ENCODE results near the gene BRMS1.
A peak's percentile ranks its signal among the peaks of the same experiment; 100 is the strongest.
"Not testable (repeated sequence)": the region's sequence is repeated elsewhere in the genome, so short reads cannot be mapped to it uniquely, and the experiment has no call there.

The BRMS1 gene

DNA sequence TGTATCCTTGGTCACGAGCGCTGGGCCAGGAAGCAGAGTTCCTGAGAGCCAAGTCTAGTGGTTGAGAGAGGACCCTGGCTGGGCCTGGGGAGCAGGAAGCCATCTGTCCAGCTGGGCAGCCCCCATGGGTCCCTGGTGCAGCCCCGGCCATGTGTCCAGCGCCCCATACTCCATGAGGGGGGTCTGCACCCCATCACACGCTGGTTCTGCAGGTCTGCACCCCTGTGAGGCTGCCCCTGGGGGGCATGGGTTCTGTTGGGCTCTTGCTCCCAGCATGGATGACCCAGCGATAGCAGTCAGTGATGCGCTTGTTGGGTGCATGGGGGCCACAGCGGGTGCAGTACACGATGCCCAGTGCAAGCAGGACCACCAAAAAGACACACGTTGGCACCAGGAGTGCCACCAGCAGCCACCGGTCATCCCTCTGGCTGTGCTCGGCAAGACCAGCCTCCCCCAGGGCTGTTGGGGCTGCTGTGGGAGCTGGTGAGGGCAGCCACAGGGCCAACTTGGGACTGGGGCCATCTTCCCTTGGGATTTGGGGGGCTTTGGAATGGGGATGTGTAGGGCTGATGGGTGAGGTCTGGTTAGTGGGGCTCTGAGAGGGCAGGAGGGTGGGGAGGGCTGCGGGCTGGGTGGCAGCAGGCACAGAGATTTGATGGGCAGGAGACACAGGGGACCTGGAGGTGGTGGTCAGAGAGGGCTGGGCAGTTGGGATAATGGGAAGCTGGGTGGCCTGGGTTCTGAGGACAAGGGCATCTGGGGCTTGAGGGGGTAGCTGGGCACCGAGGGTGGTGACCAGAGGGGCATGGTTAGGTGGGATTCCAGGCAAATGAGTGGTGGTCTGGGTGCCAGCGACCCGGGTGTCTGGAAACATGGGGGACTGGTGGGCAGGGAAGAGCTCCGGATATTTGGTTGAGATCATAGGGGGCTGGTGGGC lies 30.1 kb downstream of the BRMS1 start:
- peak overlapping the region; percentile 17 for H3K9ac ChIP-seq (ENCODE audit: low read length)
- no peaks in the 10 kb centered on the region for H3K36me3 ChIP-seq (ENCODE audit: control insufficient read depth, insufficient read depth, low read length)
- peaks cover 10% of the 10 kb centered on the region for H3K4me1 ChIP-seq (ENCODE audit: control insufficient read depth, insufficient read depth, low read length)
- peaks cover 3% of the 10 kb centered on the region for H3K27me3 ChIP-seq (ENCODE audit: control insufficient read depth, insufficient read depth, low read length)
- no peak overlapping the region for H3K4me3 ChIP-seq (ENCODE audit: low read length)
- H3K9me3 ChIP-seq (ENCODE audit: control insufficient read depth, low read length), result no peaks in the 10 kb centered on the region

GRCh38 chr11:66314186-66314501 lies 30.8 kb downstream of the BRMS1 start:
- H3K9me3 ChIP-seq (ENCODE audit: control insufficient read depth, low read length), result no peaks in the 10 kb centered on the region
- peaks cover 3% of the 10 kb centered on the region for H3K27me3 ChIP-seq (ENCODE audit: control insufficient read depth, insufficient read depth, low read length)
- H3K4me1 ChIP-seq (ENCODE audit: control insufficient read depth, insufficient read depth, low read length), result peaks cover 10% of the 10 kb centered on the region
- no peaks in the 10 kb centered on the region for H3K36me3 ChIP-seq (ENCODE audit: control insufficient read depth, insufficient read depth, low read length)
- H3K9ac ChIP-seq (ENCODE audit: low read length), result peak overlapping the region; percentile 22
- H3K4me3 ChIP-seq (ENCODE audit: low read length), result no peak overlapping the region

GRCh38 chr11:66313321-66314185 lies 31.4 kb downstream of the BRMS1 start:
- no peaks in the 10 kb centered on the region for H3K27me3 ChIP-seq (ENCODE audit: control insufficient read depth, insufficient read depth, low read length)
- H3K9me3 ChIP-seq (ENCODE audit: control insufficient read depth, low read length), result no peaks in the 10 kb centered on the region
- no peak overlapping the region for H3K4me3 ChIP-seq (ENCODE audit: low read length)
- no peaks in the 10 kb centered on the region for H3K36me3 ChIP-seq (ENCODE audit: control insufficient read depth, insufficient read depth, low read length)
- peak overlapping the region; percentile 53 for H3K9ac ChIP-seq (ENCODE audit: low read length)
- peaks cover 10% of the 10 kb centered on the region for H3K4me1 ChIP-seq (ENCODE audit: control insufficient read depth, insufficient read depth, low read length)

- H3K9me3 ChIP-seq (ENCODE audit: control insufficient read depth, low read length), result no peaks in the 10 kb centered on the region
- no peak overlapping the region for H3K4me3 ChIP-seq (ENCODE audit: low read length)
- no peaks in the 10 kb centered on the region for H3K27me3 ChIP-seq (ENCODE audit: control insufficient read depth, insufficient read depth, low read length)
- H3K9ac ChIP-seq (ENCODE audit: low read length), result peak overlapping the region; percentile 53
- H3K4me1 ChIP-seq (ENCODE audit: control insufficient read depth, insufficient read depth, low read length), result peaks cover 10% of the 10 kb centered on the region
- no peaks in the 10 kb centered on the region for H3K36me3 ChIP-seq (ENCODE audit: control insufficient read depth, insufficient read depth, low read length)
Measured at GRCh38 chr11:66312549-66313320, 32.2 kb downstream of the BRMS1 start.

DNA sequence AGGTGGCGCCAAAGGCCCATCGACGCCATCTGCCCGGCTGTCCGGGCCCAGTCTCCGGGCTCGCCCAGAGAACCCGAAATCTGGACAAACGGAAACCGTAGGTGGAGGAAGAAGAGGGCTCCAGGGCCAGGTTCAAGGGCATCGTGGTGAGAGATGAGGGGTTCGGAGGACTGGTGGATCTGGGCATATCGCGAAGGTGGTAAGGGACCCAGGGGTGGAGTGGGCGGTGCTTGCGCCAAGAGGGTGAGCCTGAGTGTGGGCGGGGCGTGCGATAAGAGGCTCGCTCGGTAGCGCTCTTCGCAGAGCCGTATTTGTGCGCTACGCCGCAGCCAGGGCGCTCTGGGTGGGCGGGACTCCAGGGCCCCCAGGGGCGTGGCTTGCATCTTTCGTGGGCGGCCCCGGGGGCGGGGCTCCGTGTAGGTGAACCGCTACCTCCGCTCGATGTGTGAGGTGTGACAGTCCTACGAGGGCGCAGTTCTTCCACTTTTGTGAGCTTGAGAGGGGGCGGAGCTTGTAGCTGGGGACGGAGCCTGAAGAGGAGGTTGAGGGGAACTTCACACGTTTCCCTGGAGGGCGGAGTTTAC lies 32.8 kb downstream of the BRMS1 start:
- Histone ChIP-seq H3K4me3 (ENCODE audit: low read length) (peak overlapping the region; percentile 43), H3K9ac (ENCODE audit: low read length) (peak overlapping the region; percentile 46), H3K36me3 (ENCODE audit: control insufficient read depth, insufficient read depth, low read length) (no peaks in the 10 kb centered on the region), H3K4me1 (ENCODE audit: control insufficient read depth, insufficient read depth, low read length) (peaks cover 10% of the 10 kb centered on the region), H3K9me3 (ENCODE audit: control insufficient read depth, low read length) (no peaks in the 10 kb centered on the region), H3K27me3 (ENCODE audit: control insufficient read depth, insufficient read depth, low read length) (no peaks in the 10 kb centered on the region)

DNA sequence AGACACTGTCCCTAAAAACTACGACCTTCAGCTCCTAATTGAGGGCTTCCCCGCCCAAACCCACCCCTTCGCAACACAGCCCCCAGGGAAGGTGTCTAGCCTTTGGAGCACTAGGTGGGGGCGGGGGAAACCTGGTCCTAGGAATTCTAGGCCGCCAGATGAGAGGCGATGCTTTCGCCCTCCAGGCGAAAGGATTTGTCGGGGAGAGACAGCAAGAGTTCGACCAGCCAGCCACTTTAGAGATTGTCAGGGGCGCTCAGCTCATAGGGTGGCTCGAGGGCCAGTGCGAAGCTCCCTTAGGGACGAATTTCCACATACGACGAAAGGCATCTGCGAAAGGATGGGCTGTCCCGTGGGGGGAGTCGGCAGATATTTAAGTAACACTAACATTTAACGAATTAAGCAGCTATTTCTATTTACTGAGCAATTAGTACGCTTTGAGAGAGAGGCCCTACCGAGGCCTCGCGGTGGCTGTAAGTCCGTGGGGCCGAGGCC lies 33.4 kb downstream of the BRMS1 start:
- peak overlapping the region; percentile 46 for H3K9ac ChIP-seq (ENCODE audit: low read length)
- H3K36me3 ChIP-seq (ENCODE audit: control insufficient read depth, insufficient read depth, low read length), result no peaks in the 10 kb centered on the region
- H3K4me3 ChIP-seq (ENCODE audit: low read length), result peak overlapping the region; percentile 43
- no peaks in the 10 kb centered on the region for H3K27me3 ChIP-seq (ENCODE audit: control insufficient read depth, insufficient read depth, low read length)
- H3K9me3 ChIP-seq (ENCODE audit: control insufficient read depth, low read length), result no peaks in the 10 kb centered on the region
- peaks cover 10% of the 10 kb centered on the region for H3K4me1 ChIP-seq (ENCODE audit: control insufficient read depth, insufficient read depth, low read length)

DNA sequence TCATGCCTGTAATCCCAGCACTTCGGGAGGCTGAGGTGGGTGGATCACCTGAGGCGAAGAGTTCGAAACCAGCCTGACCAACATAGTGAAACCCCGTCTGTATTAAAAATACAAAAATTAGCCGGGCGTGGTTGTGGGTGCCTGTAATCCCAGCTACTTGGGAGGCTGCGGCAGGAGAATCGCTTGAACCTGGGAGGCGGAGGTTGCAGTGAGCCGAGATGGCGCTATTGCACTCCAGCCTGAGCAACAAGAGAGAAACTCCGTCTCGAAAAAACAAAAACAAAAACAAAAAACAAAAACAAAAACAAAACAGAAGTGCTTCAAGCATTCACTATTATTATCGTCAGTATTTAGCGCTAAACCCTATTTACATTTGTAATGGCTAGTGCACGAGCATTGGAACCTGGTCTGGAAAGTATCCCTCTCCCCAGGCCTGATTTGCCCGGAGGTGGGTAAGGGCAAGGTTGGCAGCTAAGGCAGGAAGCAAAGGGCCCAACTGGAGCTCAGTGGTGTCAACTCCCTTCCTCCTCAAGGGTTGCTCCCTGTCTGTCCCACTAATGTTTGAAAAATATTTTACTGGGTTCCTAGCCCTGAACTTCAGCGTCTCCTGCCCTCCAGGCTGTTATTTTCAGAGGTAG lies 34.0 kb downstream of the BRMS1 start:
- not testable (repeated sequence) for H3K9me3 ChIP-seq (ENCODE audit: control insufficient read depth, low read length); H3K27me3 ChIP-seq (ENCODE audit: control insufficient read depth, insufficient read depth, low read length); H3K9ac ChIP-seq (ENCODE audit: low read length); H3K36me3 ChIP-seq (ENCODE audit: control insufficient read depth, insufficient read depth, low read length); H3K4me3 ChIP-seq (ENCODE audit: low read length)
- peaks cover 10% of the 10 kb centered on the region for H3K4me1 ChIP-seq (ENCODE audit: control insufficient read depth, insufficient read depth, low read length)

DNA sequence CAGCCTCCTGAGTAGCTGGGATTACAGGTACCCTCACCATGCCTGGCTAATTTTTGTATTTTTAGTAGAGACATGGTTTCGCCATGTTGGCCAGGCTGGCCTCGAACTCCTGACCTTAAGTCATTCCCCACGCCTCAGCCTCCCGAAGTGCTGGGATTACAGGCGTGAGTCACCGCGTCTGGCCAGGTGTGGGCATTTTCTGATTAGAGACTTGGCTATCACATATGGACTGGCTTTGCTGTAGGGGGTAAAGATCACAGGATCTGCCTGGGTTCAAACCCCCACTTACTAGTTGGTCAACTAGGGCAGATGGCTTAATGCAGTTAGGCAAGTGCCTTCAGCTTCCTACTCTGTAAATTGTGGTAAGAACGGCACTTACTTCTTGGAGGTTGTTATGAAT lies 34.6 kb downstream of the BRMS1 start:
- Histone ChIP-seq H3K27me3 (ENCODE audit: control insufficient read depth, insufficient read depth, low read length) (no peaks in the 10 kb centered on the region), H3K4me3 (ENCODE audit: low read length) (no peak overlapping the region), H3K9me3 (ENCODE audit: control insufficient read depth, low read length) (no peaks in the 10 kb centered on the region), H3K9ac (ENCODE audit: low read length) (no peak overlapping the region), H3K36me3 (ENCODE audit: control insufficient read depth, insufficient read depth, low read length) (no peaks in the 10 kb centered on the region), H3K4me1 (ENCODE audit: control insufficient read depth, insufficient read depth, low read length) (peaks cover 10% of the 10 kb centered on the region)

GRCh38 chr11:66309475-66309874 lies 35.4 kb downstream of the BRMS1 start:
- H3K9ac ChIP-seq (ENCODE audit: low read length), result no peak overlapping the region
- H3K9me3 ChIP-seq (ENCODE audit: control insufficient read depth, low read length), result no peaks in the 10 kb centered on the region
- H3K36me3 ChIP-seq (ENCODE audit: control insufficient read depth, insufficient read depth, low read length), result no peaks in the 10 kb centered on the region
- no peaks in the 10 kb centered on the region for H3K27me3 ChIP-seq (ENCODE audit: control insufficient read depth, insufficient read depth, low read length)
- H3K4me3 ChIP-seq (ENCODE audit: low read length), result no peak overlapping the region
- H3K4me1 ChIP-seq (ENCODE audit: control insufficient read depth, insufficient read depth, low read length), result peaks cover 10% of the 10 kb centered on the region

GRCh38 chr11:66302656-66303055 lies 42.2 kb downstream of the BRMS1 start:
- no peaks in the 10 kb centered on the region for H3K4me1 ChIP-seq (ENCODE audit: control insufficient read depth, insufficient read depth, low read length)
- H3K27me3 ChIP-seq (ENCODE audit: control insufficient read depth, insufficient read depth, low read length), result no peaks in the 10 kb centered on the region
- no peaks in the 10 kb centered on the region for H3K9me3 ChIP-seq (ENCODE audit: control insufficient read depth, low read length)
- H3K9ac ChIP-seq (ENCODE audit: low read length), result no peak overlapping the region
- H3K36me3 ChIP-seq (ENCODE audit: control insufficient read depth, insufficient read depth, low read length), result no peaks in the 10 kb centered on the region
- H3K4me3 ChIP-seq (ENCODE audit: low read length), result no peak overlapping the region

- H3K4me1 ChIP-seq (ENCODE audit: control insufficient read depth, insufficient read depth, low read length), result no peaks in the 10 kb centered on the region
- no peaks in the 10 kb centered on the region for H3K9me3 ChIP-seq (ENCODE audit: control insufficient read depth, low read length)
- no peaks in the 10 kb centered on the region for H3K27me3 ChIP-seq (ENCODE audit: control insufficient read depth, insufficient read depth, low read length)
- no peak overlapping the region for H3K4me3 ChIP-seq (ENCODE audit: low read length)
- H3K9ac ChIP-seq (ENCODE audit: low read length), result no peak overlapping the region
- no peaks in the 10 kb centered on the region for H3K36me3 ChIP-seq (ENCODE audit: control insufficient read depth, insufficient read depth, low read length)
Measured at GRCh38 chr11:66299186-66299585, 45.7 kb downstream of the BRMS1 start.

Data from mucosa of stomach (tissue), 1 donor.